WTC11 (cell line): ENCODE measurements around the gene FAR2. TPM values are rescaled to one million over a fixed set of nuclear protein-coding genes. Genes with fewer than 3 reads are reported as not detected.
"Not testable (repeated sequence)": the region's sequence is repeated elsewhere in the genome, so short reads cannot be mapped to it uniquely, and the experiment has no call there.

Experiments
- ATAC-seq: fragments of 200-7000 bp; cut with Tn5 transposase; 2 replicates; pipeline ENCODE4 v1.10.0; 2021; ENCODE audit warnings: mild to moderate bottlenecking, moderate library complexity
- CTCF ChIA-PET: fragments of 300-600 bp; sonication (Branson Sonifier 250); formaldehyde crosslinking; loops from one replicate; lab custom pipeline; 2021; ENCODE audit warnings: antibody characterized with exemption; lab: Charles Lee
- POLR2A ChIA-PET: fragments of 350-600 bp; sonication (Branson Sonifier 250); formaldehyde crosslinking; loops from one replicate; lab custom pipeline; 2021; ENCODE audit warnings: antibody characterized with exemption; lab: Charles Lee
- DNase-seq: peaks from one replicate; pipeline ENCODE4 v3.0.0; 2021; ENCODE audit warnings: low spot score
- H3K27ac Mint-ChIP-seq: 2 replicates; pipeline ENCODE4 v1.8.0; 2021; ENCODE audit warnings: mixed read lengths
- H3K27me3 Mint-ChIP-seq: 2 replicates; pipeline ENCODE4 v1.8.0; 2021; ENCODE audit warnings: low read depth, mild to moderate bottlenecking, moderate library complexity, mixed read lengths
- H3K36me3 Mint-ChIP-seq: 2 replicates; pipeline ENCODE4 v1.8.0; 2021; ENCODE audit warnings: mixed read lengths
- H3K4me1 Mint-ChIP-seq: 2 replicates; pipeline ENCODE4 v1.8.0; 2022; ENCODE audit warnings: mixed read lengths
- H3K4me3 Mint-ChIP-seq: 2 replicates; pipeline ENCODE4 v1.8.0; 2021; ENCODE audit warnings: mild to moderate bottlenecking, moderate library complexity, mixed read lengths
- H3K9me3 Mint-ChIP-seq: 2 replicates; pipeline ENCODE4 v1.8.0; 2021; ENCODE audit warnings: mixed read lengths
- CDX4 ChIP-seq: fragments of 250-450 bp; sonication (Bioruptor Pico); IDR thresholded peaks from 2 replicates; pipeline ENCODE4 v1.9.0; 2021; ENCODE audit warnings: moderate library complexity, mild to moderate bottlenecking, inconsistent platforms, borderline replicate concordance
- CREB1 ChIP-seq: sonication (generic); formaldehyde crosslinking; IDR thresholded peaks from 2 replicates; pipeline ENCODE4 v1.8.0; 2023; ENCODE audit warnings: mild to moderate bottlenecking, missing genetic modification reagents
- E2F5 ChIP-seq: sonication (generic); formaldehyde crosslinking; IDR thresholded peaks from 2 replicates; pipeline ENCODE4 v1.8.1; 2022; ENCODE audit warnings: mild to moderate bottlenecking, moderate library complexity, missing genetic modification reagents
- ELF4 ChIP-seq: sonication (generic); formaldehyde crosslinking; IDR thresholded peaks from 2 replicates; pipeline ENCODE4 v1.8.1; 2022; ENCODE audit warnings: low read depth, mild to moderate bottlenecking, moderate library complexity, missing genetic modification reagents
- ESRRA ChIP-seq: sonication (generic); formaldehyde crosslinking; IDR thresholded peaks from 2 replicates; pipeline ENCODE4 v1.8.1; 2022; ENCODE audit warnings: mild to moderate bottlenecking, missing genetic modification reagents, borderline replicate concordance
- NFYB ChIP-seq: sonication (generic); formaldehyde crosslinking; conservative IDR thresholded peaks from 2 replicates; pipeline ENCODE4 v1.8.0; 2022; ENCODE audit warnings: low read depth, missing genetic modification reagents
- SMAD3 ChIP-seq: sonication (generic); formaldehyde crosslinking; IDR thresholded peaks from 2 replicates; pipeline ENCODE4 v1.8.0; 2022; ENCODE audit warnings: missing genetic modification reagents, mild to moderate bottlenecking, borderline replicate concordance
- TEAD4 ChIP-seq: sonication (generic); formaldehyde crosslinking; IDR thresholded peaks from 2 replicates; pipeline ENCODE4 v1.8.0; 2022; ENCODE audit warnings: mild to moderate bottlenecking, missing genetic modification reagents
- USF2 ChIP-seq: sonication (generic); formaldehyde crosslinking; IDR thresholded peaks from 2 replicates; pipeline ENCODE4 v1.8.1; 2023; ENCODE audit warnings: mild to moderate bottlenecking, missing genetic modification reagents, moderate library complexity
- ZNF281 ChIP-seq: sonication (generic); formaldehyde crosslinking; IDR thresholded peaks from 2 replicates; pipeline ENCODE4 v1.8.0; 2023; ENCODE audit warnings: mild to moderate bottlenecking, missing genetic modification reagents
- ZNF423 ChIP-seq: fragments of 250-450 bp; sonication (Bioruptor Pico); IDR thresholded peaks from 2 replicates; pipeline ENCODE4 v2.1.2; 2022; ENCODE audit warnings: mild to moderate bottlenecking, moderate library complexity
- ZNF512 ChIP-seq: sonication (generic); formaldehyde crosslinking; IDR thresholded peaks from 2 replicates; pipeline ENCODE4 v1.8.1; 2022; ENCODE audit warnings: missing genetic modification reagents, borderline replicate concordance
- total RNA-seq: library from RNA; stranded (reverse); gene quantifications from 3 replicates; pipeline ENCODE4 v1.2.3, GENCODE V29; 2021

FAR2 gene
- total RNA-seq, 1 experiment from 2014 or later = 20.0 TPM

GRCh38 chr12:29138855-29139254 lies 10.2 kb upstream of the FAR2 start:
- H3K27ac Mint-ChIP-seq, H3K4me3 Mint-ChIP-seq, POLR2A ChIA-PET, DNase-seq, ATAC-seq, CTCF ChIA-PET: not testable (repeated sequence)
- Mint-ChIP-seq H3K36me3 (peaks cover 49% of the 10 kb centered on the region), H3K27me3 (peaks cover 15% of the 10 kb centered on the region), H3K9me3 (peaks cover 66% of the 10 kb centered on the region), H3K4me1 (peaks cover 21% of the 10 kb centered on the region)

- ATAC-seq (peak; percentile 32), DNase-seq (peak; percentile 17)
- Mint-ChIP-seq H3K27ac (peak overlapping the region; percentile 93), H3K27me3 (peaks cover 5% of the 10 kb centered on the region), H3K4me3 (no peak overlapping the region), H3K4me1 (peaks cover 48% of the 10 kb centered on the region), H3K9me3 (peaks cover 38% of the 10 kb centered on the region)
- CTCF ChIA-PET = no interaction called here
- TF ChIP-seq NFYB (CRISPR knock-in tag) (peak; percentile 28; the same call in 1 of the 2 replicates), ZNF512 (CRISPR knock-in tag) (no peak), SMAD3 (0 out of 2 replicates have a peak, but pooled peaks have one; percentile 37), USF2 (CRISPR knock-in tag) (peak; percentile 57)
- TF ChIP-seq, all 79 proteins: peak for 3
- H3K36me3 Mint-ChIP-seq = peaks cover 23% of the 10 kb centered on the region
- POLR2A ChIA-PET = interaction anchor here (0.7 kb wide), 1 partner anchor 66 kb away, joined by 3 read pairs; no protein-coding TSS in a partner anchor
Measured at GRCh38 chr12:29145372-29146170, 3.5 kb upstream of the FAR2 start.

GRCh38 chr12:29146196-29146595 lies 2.9 kb upstream of the FAR2 start:
- Mint-ChIP-seq H3K27me3 (peaks cover 5% of the 10 kb centered on the region), H3K27ac (peak overlapping the region; percentile 93), H3K4me1 (peaks cover 55% of the 10 kb centered on the region), H3K4me3 (no peak overlapping the region), H3K9me3 (peaks cover 35% of the 10 kb centered on the region), H3K36me3 (peaks cover 17% of the 10 kb centered on the region)
- no peak for ATAC-seq
- ChIA-PET CTCF (no interaction called here), POLR2A (no interaction called here)
- TF ChIP-seq ESRRA (CRISPR knock-in tag) = no peak
- no peak for TF ChIP-seq ZNF281 (CRISPR knock-in tag)
- TF ChIP-seq TEAD4 (CRISPR knock-in tag) = no peak
- no peak for TF ChIP-seq ZNF423
- no peak for TF ChIP-seq CREB1 (CRISPR knock-in tag)
- no peak for TF ChIP-seq ELF4
- no peak for TF ChIP-seq CDX4 (CRISPR knock-in tag)
- no peak for TF ChIP-seq E2F5 (CRISPR knock-in tag)
- no peak for DNase-seq
